HG03159 (cell line): ENCODE data around the gene RAI14.

Source experiments
- ATAC-seq: cut with Tn5 transposase; IDR thresholded peaks from one replicate; pipeline ENCODE4 v1.9.1; 2021; ENCODE audit warnings: mild to moderate bottlenecking, moderate library complexity; ENCODE audit not compliant: unreplicated experiment

The RAI14 gene

GRCh38 chr5:34656001-34656699 is at the start of gene RAI14:
Gene RAI14 (plus strand): TSS chr5:34656328. CDS start chr5:34686920, 30,592 bp downstream.
- no peak for ATAC-seq

- ATAC-seq, result no peak
Observed at GRCh38 chr5:34608368-34608767, 47.8 kb upstream of the RAI14 start.

GRCh38 chr5:34608859-34609648 is 47.1 kb upstream of the RAI14 start:
- no peak for ATAC-seq

- ATAC-seq, result no peak
Observed at GRCh38 chr5:34609951-34610441, 46.1 kb upstream of the RAI14 start.

- ATAC-seq, result no peak
Observed at GRCh38 chr5:34610546-34610945, 45.6 kb upstream of the RAI14 start.

- no peak for ATAC-seq
Observed at GRCh38 chr5:34611464-34612415, 44.4 kb upstream of the RAI14 start.

- no peak for ATAC-seq
Observed at GRCh38 chr5:34616651-34617050, 39.5 kb upstream of the RAI14 start.

- ATAC-seq, result no peak
Observed at GRCh38 chr5:34618371-34619065, 37.6 kb upstream of the RAI14 start.

GRCh38 chr5:34620185-34620584 is 35.9 kb upstream of the RAI14 start:
- ATAC-seq, result no peak

GRCh38 chr5:34621277-34622097 is 34.6 kb upstream of the RAI14 start:
- ATAC-seq, result no peak

GRCh38 chr5:34622098-34622400 is 34.1 kb upstream of the RAI14 start:
- no peak for ATAC-seq

- no peak for ATAC-seq
Observed at GRCh38 chr5:34624691-34625090, 31.4 kb upstream of the RAI14 start.

GRCh38 chr5:34625246-34625645 is 30.9 kb upstream of the RAI14 start:
- no peak for ATAC-seq

GRCh38 chr5:34626036-34626435 is 30.1 kb upstream of the RAI14 start:
- ATAC-seq, result no peak

- no peak for ATAC-seq
Observed at GRCh38 chr5:34626751-34627150, 29.4 kb upstream of the RAI14 start.

- no peak for ATAC-seq
Observed at GRCh38 chr5:34627794-34628193, 28.3 kb upstream of the RAI14 start.

- ATAC-seq, result no peak
Observed at GRCh38 chr5:34628373-34628772, 27.8 kb upstream of the RAI14 start.

- ATAC-seq, result no peak
Observed at GRCh38 chr5:34630596-34630995, 25.5 kb upstream of the RAI14 start.

- no peak for ATAC-seq
Observed at GRCh38 chr5:34632807-34633422, 23.2 kb upstream of the RAI14 start.
